Activated CD4-positive, alpha-beta T cell treated with anti-CD3 and anti-CD28 coated beads for 36 hours (primary cell): ENCODE data around the gene SIAH2. TPM values are rescaled to one million over a fixed set of nuclear protein-coding genes. Genes with fewer than 3 reads are reported as not detected.

Experiments used
- total RNA-seq, 2 experiments: library from RNA; stranded (reverse); gene quantifications; one replicate each; pipeline ENCODE4 v1.2.3, GENCODE V29; 2021

SIAH2 gene
- total RNA-seq, 2 experiments from 2014 or later, result 85.7 to 154 TPM

Other genes starting within 250 kb of the SIAH2 start
- 10 to 100 TPM; 84.6 to 96.1 TPM for gene SERP1, start 216.7 kb downstream of the SIAH2 start, total RNA-seq
- gene EIF2A, start 216.4 kb downstream of the SIAH2 start, total RNA-seq, result 100 to 1,000 TPM; 119 to 182 TPM
- 100 to 1,000 TPM in 1 of 2 experiments, 10 to 100 TPM in 1; 88.6 to 134 TPM for gene SELENOT, start 159.8 kb downstream of the SIAH2 start, total RNA-seq
- gene ERICH6, start 59.2 kb downstream of the SIAH2 start, total RNA-seq, result under 1 TPM in 1 of 2 experiments, not detected in 1; 0.58 TPM
- not detected for gene MINDY4B, start 142.3 kb upstream of the SIAH2 start, total RNA-seq
- not detected for gene CLRN1, start 209.6 kb upstream of the SIAH2 start, total RNA-seq